ENCODE results near the gene SYT8.
"Not testable (repeated sequence)": the region's sequence is repeated elsewhere in the genome, so short reads cannot be mapped to it uniquely, and the experiment has no call there.

Gene SYT8

DNA sequence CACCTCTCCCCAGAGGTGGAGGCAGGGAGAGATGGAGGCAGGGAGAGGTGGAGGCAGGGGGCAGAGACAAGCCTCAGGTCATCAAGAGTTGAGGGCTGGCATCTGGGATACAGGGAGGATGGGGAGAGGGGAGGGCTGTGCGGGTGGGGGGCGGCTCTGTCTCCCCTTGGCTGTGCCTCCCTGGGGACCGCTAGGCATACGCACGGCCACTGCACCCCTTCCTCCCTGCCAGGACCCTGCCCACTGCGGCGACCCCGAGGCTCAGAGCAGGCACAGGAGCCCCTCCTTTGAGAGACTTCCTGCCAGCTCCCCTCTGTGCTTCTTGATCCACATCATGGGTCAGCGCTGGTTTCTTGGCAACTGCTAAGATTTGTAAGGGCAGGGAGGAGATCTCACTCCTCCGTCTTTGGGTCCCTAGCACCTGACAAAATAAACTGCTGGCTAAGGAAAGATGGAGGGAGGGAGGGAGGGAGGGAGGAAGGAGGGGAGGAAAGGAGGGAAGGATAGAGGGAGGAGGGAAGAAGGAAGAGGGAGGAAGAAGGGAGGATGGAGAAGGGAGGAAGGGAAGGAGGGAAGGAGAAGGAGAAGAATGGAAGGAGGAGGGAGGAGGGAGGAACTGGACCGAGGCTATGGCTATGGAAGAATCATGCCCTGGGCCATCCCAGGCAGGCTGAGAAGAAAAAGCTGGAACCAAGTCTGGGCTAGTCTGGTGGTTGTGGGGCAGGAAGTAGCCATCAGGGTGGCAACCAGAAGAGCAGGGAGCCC is 38.4 kb downstream of the SYT8 start:
- DNase-seq (ENCODE audit: low read depth, low spot score): no peak

DNA sequence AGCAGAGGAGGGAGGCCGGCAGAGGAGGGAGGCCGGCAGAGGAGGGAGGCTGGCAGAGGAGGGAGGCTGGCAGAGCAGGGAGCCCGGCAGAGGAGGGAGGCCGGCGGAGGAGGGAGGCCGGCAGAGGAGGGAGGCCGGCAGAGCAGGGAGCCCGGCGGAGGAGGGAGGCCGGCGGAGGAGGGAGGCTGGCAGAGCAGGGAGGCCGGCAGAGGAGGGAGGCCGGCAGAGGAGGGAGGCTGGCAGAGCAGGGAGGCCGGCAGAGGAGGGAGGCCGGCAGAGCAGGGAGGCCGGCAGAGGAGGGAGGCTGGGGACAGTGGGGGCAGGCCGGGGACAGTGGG is 39.0 kb downstream of the SYT8 start:
- DNase-seq (ENCODE audit: low read depth, low spot score): not testable (repeated sequence)

DNA sequence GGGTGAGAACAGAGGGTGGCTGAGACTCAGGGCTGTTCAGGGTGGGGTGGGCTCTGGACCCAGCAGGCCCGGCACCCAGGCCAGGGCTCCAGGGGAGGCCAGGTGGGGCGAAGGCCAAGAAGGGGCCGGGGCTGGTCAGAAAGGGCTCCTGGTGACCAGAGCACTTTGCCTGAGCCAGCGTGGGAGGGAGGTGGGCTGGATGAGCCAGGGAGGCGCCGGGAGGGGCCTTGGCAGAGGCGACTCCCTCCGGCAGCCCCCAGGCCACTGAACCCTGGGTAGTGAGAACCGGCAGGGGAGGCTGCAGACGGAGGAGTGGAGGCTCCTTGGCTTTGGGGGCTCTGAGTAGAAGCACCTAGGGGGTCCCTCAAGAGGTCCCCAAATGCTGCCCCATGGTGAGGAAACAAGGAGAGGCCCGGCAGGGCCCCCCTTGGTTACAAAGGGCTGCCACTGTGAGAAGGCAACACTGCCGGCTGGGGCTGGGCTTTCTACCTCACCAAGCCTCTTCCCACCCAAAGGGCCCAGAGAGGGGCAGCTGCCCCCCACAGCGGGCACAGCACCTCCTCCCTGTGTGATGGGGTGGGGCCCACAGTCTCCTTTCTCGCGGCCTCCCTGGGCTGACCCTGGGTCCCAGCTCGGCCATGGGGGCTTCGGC is 39.8 kb downstream of the SYT8 start:
- DNase-seq (ENCODE audit: low read depth, low spot score): not testable (repeated sequence)

DNA sequence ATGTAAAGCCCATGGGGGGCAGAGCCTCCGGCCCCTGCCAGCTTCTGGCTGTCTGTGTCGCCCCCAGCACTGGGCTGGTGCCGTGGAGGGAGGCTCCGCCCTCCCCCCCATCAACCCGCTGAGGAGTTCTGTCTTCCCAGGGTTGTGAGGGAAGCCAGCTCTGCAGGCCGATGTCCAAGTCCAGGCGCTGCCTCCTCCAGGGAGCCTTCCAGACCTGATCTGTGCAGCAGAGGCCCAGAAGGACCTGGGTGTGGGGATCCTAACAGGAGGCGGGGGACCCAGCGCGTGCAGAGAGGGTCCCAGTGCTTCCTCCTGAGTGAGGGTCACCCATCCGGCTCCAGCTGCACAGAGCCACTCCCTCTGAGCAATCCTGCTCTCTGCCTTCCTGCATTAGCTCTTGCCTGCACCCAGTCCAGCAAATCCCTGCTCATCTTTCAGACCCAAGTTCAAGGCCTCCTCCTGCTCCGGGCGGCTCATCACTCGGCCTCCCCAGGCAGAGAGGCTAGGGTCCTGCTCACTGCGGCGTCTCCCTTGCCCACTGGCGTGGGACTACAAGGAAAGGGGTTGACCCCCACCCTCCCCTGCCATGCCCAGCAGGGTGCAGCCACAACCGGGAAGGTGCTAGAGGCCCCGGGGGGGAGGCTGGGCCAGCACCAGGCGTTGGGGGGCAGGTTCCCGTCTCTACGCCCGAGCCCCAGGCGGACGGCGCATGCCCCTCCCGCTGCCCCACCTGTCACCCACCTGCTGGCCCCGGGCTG is 40.5 kb downstream of the SYT8 start:
- DNase-seq (ENCODE audit: low read depth, low spot score): no peak

DNA sequence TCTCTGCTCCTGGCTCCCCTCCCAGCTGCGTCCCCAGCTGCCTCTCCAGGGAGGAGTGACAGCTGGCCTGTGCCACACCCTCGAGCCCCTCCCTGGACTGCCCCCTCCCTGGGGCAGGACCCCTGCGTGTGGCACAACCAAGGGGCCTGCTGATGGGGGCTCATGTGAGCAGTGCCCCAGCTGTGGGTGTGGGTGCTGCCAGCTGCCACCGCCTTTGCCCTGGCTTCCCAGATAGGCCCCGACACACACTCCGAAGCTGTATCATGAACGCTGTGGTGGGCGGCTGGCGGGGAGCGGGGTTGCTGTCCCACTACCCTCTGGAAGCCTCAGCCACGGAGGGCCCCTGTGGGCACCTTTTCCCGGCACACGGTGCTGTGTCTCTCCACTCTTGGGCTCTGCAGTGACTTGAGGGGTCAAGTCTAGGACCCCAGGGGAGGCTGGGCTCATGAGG is 41.1 kb downstream of the SYT8 start:
- not testable (repeated sequence) for DNase-seq (ENCODE audit: low read depth, low spot score)

DNA sequence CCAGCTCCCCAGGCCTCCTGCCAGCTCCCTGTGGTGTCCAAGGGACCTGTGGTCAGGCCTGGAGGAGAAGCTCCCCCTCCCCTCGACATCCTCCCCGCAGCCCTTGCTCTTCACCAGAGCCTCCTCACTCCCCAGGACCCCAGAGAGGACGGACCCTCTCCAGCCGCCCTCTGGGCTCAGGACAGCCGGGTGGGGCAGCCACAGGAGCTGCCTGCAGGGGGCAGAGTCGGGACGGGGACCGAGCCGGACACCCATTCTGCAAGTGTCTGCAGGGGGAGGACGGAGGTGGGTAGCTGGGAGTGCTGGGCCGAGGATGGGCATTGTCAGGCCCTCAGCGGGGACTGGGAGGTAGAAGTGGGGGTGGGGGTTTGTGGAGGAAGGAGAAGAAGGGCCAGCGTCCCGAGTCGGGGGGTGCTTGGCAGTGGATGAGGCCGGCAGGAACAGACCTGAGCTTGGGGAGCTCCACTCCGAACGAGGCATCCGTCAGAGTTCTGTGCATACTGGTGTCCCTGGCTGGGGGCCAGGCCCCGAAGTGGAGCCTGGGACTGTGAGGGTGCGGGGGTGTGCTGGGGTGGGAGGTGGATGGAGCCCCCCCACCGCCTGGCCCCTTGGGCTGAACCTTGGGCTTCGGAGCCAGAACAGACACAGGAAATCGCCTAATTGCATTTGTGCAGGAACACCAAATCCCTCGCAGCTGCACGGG is 41.7 kb downstream of the SYT8 start:
- no peak for DNase-seq (ENCODE audit: low read depth, low spot score)

DNA sequence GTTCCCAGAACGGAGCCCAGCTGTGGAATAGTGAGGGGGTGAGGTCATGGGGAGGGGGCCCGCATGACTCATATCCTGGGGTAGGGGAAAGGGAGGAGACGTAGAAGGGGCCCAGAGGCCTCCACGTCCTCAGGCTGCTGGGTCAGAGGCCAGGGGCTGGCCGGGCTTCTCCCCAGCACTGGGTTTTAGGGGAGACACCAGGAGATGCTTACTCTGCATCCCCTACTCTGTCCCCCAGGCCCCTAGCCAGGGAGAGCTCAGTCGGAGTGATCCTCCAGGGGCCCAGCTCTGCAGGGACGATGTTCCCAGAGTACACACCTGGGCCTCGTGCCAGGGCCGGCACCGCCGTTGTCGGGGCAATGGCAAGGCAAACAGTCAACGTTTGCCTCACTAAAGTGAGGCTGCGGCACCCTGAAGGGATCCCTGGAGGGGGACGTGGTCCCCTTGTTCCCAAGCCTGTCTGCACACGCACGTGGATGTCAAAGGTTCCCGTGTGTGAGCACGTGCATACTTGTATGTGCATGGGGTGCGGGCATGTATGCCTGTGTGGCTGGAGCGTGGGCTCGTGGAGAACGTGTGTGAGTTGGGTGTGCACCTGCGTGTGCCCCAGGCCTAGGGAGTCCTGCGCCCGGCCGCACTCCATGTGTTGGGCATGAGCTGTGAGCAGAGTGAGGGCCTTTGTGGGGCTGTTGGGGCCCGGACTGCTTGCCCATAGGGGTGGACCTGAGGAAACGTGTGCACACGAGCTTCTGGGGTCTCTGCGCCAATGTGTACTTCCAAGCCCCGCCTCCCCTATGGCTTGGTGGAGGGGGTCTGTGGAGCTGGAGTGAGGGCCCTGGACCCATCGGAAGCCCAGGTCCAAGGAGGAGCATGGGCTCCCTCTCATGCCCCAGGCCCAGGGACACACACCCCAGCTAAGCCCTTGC is 42.7 kb downstream of the SYT8 start:
- DNase-seq (ENCODE audit: low read depth, low spot score): no peak

DNA sequence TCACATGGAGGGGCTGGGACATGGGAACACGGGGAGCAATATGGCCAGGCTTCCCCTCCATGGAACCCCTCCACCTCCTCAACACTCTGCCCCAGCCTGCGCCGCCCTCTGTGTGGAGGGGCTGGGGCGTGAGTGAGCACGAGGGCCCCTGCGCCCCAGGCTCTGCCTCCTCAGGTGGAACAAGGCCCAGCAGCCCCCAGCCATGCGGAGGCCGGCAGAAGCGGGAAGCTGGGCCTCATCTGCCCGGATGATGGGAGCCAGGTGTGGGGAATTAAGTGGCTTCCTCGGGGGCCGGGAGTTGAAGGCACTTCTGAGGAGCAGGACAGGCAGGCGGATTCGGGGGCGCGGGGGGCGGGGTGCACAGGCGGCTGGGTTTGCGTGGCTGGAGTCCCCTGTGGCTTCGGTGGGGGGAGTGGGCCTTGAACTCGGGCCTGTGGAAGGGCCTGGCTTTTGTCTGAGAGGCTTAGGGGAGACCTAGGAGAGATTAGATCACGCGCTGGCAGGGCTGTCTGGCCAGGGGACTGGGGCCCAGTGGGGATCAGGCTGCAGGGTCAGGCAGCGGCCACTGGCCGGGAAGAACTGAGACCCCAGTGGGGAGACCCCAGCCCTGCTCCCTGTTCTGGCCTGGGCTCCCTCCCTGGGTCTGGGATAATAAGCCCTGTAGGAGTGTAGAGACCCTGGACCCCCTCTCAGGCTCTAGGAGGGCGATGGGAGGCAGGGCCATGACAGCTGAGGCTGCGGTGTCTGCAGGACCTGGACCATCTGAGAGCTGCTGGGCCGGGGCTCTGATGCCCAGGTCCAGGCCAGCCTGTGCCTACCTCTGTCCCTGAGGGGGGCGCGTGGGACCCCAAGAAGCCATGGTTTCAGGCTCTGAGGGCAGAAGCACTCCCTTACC is 43.6 kb downstream of the SYT8 start:
- DNase-seq (ENCODE audit: low read depth, low spot score): no peak

DNA sequence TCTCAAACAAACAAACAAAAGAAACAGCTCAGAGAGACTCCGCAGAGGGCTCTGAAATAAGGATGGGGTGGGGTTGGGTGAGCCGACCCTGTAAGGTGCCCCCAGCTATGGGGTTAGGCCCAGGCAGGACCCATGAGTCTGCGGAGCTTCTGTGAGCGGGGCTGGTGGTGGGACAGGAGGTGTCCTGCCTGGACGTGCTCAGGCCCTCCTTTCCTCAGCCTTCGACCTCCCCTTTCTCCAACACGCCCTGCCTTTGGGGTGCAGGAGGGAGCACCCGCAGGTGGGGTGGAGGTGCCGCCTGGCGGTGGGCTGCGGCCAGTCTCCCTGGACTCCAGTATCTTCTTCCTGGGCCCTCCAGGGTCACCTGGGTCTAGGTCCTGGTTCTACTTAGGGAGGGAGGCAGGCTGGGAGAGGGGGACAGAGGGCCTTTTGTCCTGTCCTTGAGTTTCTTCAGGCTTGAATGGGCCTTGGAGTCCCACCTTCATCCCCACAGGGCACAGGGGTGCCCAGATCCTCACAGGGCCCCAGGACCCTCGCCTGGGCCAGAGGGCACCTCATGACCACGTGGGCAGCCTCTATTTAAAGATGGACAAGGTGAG is 44.7 kb downstream of the SYT8 start:
- no peak for DNase-seq (ENCODE audit: low read depth, low spot score)

DNA sequence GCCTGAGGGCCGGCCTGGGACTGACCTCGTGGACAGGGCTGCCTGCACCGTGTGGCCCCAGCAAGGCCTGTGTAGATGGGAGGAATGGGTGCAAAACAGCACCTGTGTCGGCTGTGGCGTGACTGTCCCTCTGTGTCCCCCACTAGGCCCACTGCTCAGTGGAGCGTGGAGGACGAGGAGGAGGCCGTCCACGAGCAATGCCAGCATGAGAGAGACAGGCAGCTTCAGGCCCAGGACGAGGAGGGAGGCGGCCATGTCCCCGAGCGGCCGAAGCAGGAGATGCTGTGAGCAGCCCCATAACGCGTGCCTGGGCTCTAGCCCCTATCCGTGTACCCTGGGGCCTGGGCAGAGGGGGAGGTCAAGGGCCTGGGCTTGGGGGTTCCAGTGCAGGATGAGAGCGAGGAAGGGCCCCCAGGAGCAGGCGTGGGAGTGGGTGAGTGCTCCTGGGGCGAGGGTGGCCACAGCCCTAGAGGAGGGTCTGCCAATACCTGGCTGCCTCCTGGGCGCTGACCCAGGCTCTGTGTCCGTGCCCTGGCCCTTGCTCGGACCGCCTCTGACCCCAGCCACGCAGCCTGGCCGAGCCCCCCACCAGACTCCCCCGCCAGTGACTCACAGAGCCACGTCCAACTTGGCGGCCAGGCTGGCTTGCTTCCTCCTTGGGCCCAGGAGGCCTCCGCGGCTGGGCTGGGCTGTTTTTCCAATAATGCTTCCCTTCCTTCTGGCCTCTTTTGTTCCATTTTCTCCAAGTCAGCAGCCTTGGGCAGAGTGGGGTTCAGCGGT is 45.3 kb downstream of the SYT8 start:
- no peak for DNase-seq (ENCODE audit: low read depth, low spot score)

DNA sequence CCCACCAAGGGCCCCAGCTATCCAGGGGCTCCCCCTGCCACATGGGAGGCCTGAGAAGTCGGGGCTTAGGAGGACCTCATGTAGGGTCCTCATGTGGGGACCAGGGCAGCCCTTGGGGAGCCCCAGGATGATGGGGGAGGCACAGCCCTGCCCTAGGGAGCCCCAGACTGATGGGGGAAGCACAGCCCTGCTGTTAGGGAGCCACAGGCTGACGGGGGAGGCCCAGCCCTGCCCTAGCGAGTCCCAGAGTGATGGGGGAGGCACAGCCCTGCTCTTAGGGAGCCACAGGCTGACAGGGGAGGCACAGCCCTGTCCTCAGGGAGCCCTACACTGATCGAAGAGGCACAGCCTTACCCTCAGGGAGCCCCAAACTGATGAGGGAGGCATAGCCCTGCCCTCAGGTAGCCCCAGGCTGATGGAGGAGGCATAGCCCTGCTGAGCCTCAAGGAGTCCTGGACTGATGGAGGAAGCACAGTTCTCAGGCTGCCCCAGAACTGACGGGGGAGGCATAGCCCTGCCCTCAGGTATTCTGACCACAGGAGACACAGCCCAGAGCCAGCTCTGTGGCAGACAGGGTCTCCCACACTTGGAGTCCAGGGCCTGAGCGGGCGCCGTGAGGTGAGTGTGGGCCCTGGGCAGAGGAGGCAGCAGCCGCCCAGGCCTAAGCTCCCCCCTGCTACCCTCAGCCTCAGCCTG is 46.1 kb downstream of the SYT8 start:
- no peak for DNase-seq (ENCODE audit: low read depth, low spot score)

DNA sequence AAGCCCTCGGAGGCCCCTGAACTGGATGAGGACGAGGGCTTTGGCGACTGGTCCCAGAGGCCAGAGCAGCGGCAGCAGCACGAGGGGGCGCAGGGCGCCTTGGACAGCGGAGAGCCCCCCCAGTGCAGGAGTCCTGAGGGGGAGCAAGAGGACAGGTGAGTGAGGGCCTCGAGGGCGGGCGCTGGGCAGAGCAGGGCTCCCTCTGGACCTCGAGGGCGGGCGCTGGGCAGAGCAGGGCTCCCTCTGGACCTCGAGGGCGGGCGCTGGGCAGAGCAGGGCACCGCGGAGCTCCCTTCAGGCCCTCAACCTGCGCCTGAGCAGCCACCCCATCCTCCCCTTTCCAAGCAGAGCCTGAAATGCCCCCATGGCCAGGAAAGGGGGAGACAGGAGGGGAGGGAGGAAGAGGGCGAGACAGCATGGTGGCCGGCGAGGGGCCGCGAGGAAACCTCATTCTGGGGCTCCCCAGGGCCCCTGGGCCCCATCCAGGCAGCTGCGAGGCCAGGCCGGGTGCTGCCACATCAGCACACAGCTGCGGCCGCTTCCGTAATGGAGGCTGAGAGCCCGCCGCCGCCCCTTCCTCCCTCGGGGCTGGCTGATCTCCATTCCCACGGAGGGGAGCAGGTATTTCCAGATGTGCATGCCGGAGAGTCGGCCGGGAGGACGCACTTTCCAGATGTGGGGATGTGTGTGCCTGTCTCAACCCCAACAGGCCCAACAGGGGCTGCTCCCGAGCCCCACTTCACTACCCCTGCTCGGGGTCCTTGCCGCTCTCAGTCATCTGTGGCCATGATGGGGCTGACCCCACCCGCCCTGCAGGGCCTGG is 46.9 kb downstream of the SYT8 start:
- no peak for DNase-seq (ENCODE audit: low read depth, low spot score)

DNA sequence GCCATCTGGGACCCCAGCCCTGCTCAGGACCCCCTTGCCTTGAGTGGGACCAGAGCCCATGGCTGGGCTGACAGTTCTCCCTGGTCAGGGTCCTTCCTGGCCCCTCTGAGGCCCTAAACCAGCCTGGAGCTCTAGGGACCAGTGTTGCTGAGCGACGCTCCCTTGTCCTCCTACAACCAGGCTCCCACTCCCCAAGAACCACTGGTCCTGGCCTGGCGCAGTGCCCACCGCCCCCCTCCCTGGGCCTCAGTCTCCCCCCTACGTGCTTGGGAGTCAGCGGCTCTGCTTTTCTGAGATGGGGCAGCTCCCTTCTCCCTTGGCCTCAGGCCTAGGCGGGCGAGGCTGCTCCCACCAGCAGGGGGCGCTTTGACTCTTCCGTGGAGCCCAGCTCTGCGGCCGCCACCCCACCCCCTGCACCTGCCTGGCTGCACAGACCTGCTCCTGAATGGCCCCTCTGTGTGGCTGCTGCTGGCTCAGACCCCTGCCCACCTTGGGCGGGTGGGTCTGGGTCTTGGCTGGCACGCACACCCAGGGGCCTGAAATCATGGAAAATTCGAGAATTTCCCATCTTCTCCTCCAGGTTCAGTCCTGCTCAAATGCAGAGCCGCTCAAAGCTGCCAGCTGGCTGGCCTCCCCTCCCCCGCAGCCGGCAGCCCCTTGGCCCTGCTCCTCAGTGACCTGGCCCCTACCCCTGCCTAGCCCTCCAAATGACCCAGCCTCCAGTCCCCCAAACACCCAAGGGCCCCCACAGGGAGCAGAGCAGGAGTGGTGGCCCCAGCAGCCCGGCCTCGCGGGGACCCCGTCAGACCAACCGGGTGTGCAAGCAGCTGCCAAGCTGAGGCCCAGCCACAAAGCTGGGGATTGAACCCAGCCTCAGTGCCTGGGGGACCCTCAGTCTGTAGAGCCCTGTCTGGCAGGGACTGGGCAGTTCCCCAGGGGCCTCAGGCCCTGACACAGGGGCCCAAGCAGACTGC is 47.8 kb downstream of the SYT8 start:
- peak; percentile 65 for DNase-seq (ENCODE audit: low read depth, low spot score)

DNA sequence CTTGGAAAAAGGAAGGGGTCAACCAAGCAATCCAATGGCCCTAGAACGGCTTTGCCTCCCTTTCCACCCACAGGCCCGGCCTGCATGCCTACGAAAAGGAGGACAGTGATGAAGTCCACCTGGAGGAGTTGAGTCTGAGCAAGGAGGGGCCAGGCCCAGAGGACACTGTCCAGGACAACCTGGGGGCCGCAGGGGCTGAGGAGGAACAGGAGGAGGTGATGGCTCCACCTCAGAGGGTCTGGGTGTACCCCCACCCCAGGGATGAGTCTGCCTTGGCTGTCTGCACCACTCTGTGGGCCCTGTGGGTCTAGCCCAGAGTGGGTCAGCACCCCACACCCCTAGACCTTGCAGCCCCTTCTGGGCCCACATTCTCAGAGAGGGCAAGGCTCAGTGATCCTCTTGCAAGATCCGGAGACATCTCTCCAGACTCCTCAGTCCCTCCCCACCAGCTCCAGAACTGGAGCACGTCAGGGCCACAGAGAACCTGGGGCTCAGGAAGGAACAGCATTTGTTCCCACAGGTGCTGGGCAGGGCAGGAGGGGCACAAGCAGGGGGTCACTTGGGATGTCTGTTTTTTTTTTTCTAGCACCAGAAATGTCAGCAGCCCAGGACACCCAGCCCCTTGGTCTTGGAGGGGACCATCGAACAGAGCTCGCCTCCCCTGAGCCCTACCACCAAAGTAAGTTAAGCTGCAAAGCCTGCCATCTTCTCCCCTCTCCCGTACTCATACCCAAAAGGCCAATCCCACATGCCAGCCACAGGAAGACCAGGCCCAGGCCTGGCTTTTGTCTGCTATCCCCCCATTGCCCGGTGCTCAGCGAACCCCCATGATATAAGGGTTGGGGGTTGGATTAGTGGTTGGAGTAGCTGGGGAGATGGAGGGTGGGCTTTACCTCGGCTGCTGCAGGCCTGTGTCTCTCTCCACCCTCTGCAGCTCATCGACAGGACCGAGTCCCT is 48.8 kb downstream of the SYT8 start:
- DNase-seq (ENCODE audit: low read depth, low spot score): no peak

DNA sequence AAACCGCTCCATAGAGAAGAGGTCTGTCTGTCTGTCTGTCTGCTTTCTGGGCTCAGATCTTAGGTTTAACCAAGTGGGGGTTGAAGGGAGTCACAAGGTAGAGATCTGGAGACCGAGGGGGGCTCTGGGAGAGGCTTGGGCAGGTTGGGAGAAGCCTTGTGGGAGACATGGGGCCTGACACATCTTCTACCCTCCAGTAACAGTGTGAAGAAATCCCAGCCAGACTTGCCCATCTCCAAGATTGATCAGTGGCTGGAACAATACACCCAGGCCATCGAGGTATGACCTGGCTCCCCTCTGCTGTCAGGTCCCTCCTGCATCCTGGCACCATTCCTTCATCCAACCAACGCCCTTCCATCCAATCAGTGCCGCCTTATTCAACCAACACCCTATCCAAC is 49.5 kb downstream of the SYT8 start:
- DNase-seq (ENCODE audit: low read depth, low spot score): no peak
